ENCODE data around the gene CTSZ. TPM values are rescaled to one million over a fixed set of nuclear protein-coding genes. Genes with fewer than 3 reads are reported as not detected.

The CTSZ gene
- total and polyA plus RNA-seq, 4 donors = 11.8 to 233 (median 188) TPM

DNA sequence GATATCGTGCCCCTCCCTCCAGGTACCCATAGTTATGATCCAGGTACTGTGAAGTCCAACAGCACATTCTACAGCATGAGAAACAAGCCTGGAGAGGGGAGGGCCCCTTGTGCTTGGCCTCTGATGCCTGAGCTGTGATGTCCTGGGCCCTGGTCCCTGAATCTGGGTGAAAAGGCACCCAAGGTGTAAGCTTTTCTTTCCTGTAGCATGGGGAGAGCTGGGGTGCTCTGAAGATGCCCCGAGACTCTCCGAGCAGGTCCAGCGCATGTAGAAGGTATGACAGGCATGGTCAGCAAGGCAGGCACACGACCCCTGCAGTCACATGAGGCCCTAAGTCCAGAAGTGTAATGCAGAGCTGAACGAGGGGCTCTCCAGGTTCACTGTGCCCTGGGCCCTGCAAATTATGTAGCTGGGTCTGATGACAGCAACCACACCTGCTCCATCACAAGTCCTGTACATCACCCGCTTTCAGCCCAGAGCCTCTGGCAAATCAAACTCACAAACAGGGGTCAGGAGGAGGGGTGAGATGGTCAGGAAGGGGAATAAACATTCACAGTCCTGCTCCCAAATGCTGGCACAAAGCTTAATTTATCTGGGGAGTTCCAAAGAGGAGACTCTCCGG lies 1.8 kb upstream of the CTSZ start:
- no peaks in the 10 kb centered on the region for H3K27me3 ChIP-seq (ENCODE audit: control insufficient read depth in 4 of 4, insufficient read depth in 4 of 4, low read length in 3 of 4)
- TF ChIP-seq HNF4G (IDR thresholded peaks at IDR 0.05) (no peak), RAD21 (IDR thresholded peaks at IDR 0.05) (no peak), GABPA (IDR thresholded peaks at IDR 0.05 in 1 of 2, conservative IDR thresholded peaks at IDR 0.05 in 1 of 2) (no peak), TAF1 (conservative IDR thresholded peaks at IDR 0.05) (no peak), YY1 (IDR thresholded peaks at IDR 0.05) (no peak), ATF3 (IDR thresholded peaks at IDR 0.05) (no peak), JUND (IDR thresholded peaks at IDR 0.05) (no peak), RXRA (IDR thresholded peaks at IDR 0.05) (no peak), EGR1 (IDR thresholded peaks at IDR 0.05; ENCODE audit: low read depth in 2 of 2) (no peak), FOXA2 (IDR thresholded peaks at IDR 0.05) (no peak), HNF4A (conservative IDR thresholded peaks at IDR 0.05) (no peak), FOXA1 (IDR thresholded peaks at IDR 0.05) (no peak), NR2F2 (IDR thresholded peaks at IDR 0.05) (no peak), SP1 (IDR thresholded peaks at IDR 0.05) (no peak)
- TF ChIP-seq, protein P1, sequence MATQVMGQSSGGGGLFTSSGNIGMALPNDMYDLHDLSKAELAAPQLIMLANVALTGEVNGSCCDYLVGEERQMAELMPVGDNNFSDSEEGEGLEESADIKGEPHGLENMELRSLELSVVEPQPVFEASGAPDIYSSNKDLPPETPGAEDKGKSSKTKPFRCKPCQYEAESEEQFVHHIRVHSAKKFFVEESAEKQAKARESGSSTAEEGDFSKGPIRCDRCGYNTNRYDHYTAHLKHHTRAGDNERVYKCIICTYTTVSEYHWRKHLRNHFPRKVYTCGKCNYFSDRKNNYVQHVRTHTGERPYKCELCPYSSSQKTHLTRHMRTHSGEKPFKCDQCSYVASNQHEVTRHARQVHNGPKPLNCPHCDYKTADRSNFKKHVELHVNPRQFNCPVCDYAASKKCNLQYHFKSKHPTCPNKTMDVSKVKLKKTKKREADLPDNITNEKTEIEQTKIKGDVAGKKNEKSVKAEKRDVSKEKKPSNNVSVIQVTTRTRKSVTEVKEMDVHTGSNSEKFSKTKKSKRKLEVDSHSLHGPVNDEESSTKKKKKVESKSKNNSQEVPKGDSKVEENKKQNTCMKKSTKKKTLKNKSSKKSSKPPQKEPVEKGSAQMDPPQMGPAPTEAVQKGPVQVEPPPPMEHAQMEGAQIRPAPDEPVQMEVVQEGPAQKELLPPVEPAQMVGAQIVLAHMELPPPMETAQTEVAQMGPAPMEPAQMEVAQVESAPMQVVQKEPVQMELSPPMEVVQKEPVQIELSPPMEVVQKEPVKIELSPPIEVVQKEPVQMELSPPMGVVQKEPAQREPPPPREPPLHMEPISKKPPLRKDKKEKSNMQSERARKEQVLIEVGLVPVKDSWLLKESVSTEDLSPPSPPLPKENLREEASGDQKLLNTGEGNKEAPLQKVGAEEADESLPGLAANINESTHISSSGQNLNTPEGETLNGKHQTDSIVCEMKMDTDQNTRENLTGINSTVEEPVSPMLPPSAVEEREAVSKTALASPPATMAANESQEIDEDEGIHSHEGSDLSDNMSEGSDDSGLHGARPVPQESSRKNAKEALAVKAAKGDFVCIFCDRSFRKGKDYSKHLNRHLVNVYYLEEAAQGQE (IDR thresholded peaks at IDR 0.05) = no peak
- TF ChIP-seq, protein P2, sequence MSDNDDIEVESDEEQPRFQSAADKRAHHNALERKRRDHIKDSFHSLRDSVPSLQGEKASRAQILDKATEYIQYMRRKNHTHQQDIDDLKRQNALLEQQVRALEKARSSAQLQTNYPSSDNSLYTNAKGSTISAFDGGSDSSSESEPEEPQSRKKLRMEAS (IDR thresholded peaks at IDR 0.05) = no peak
- TF ChIP-seq, protein P3, sequence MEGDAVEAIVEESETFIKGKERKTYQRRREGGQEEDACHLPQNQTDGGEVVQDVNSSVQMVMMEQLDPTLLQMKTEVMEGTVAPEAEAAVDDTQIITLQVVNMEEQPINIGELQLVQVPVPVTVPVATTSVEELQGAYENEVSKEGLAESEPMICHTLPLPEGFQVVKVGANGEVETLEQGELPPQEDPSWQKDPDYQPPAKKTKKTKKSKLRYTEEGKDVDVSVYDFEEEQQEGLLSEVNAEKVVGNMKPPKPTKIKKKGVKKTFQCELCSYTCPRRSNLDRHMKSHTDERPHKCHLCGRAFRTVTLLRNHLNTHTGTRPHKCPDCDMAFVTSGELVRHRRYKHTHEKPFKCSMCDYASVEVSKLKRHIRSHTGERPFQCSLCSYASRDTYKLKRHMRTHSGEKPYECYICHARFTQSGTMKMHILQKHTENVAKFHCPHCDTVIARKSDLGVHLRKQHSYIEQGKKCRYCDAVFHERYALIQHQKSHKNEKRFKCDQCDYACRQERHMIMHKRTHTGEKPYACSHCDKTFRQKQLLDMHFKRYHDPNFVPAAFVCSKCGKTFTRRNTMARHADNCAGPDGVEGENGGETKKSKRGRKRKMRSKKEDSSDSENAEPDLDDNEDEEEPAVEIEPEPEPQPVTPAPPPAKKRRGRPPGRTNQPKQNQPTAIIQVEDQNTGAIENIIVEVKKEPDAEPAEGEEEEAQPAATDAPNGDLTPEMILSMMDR (IDR thresholded peaks at IDR 0.05; ENCODE audit: low read depth, low read length, missing input control) = no peak
- TF ChIP-seq, protein P4, sequence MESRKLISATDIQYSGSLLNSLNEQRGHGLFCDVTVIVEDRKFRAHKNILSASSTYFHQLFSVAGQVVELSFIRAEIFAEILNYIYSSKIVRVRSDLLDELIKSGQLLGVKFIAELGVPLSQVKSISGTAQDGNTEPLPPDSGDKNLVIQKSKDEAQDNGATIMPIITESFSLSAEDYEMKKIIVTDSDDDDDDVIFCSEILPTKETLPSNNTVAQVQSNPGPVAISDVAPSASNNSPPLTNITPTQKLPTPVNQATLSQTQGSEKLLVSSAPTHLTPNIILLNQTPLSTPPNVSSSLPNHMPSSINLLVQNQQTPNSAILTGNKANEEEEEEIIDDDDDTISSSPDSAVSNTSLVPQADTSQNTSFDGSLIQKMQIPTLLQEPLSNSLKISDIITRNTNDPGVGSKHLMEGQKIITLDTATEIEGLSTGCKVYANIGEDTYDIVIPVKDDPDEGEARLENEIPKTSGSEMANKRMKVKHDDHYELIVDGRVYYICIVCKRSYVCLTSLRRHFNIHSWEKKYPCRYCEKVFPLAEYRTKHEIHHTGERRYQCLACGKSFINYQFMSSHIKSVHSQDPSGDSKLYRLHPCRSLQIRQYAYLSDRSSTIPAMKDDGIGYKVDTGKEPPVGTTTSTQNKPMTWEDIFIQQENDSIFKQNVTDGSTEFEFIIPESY (IDR thresholded peaks at IDR 0.05) = no peak
- peaks cover 11 to 30% (median 21%) of the 10 kb centered on the region in 4 donors for H3K4me1 ChIP-seq (ENCODE audit: control insufficient read depth in 4 of 4, insufficient read depth in 4 of 4, low read length in 3 of 4)
- no peak overlapping the region for H3K27ac ChIP-seq (ENCODE audit: low read depth in 1 of 2, low read length in 2 of 2)
- DNase-seq (ENCODE audit: low spot score) = peak; percentile 33
- no peak overlapping the region for H3K4me3 ChIP-seq (ENCODE audit: low read depth in 1 of 3, low read length in 3 of 3)
- 91% methylated on average over 8 of the region's 8 CpGs for WGBS
- no peaks in the 10 kb centered on the region for H3K9me3 ChIP-seq (ENCODE audit: control insufficient read depth in 4 of 4, low read length in 3 of 4)
- no peak overlapping the region for H3K9ac ChIP-seq (ENCODE audit: low read depth in 1 of 2, low read length in 2 of 2)
- H3K36me3 ChIP-seq (ENCODE audit: control insufficient read depth in 4 of 4, insufficient read depth in 3 of 4, low read depth in 1 of 4, low read length in 3 of 4) = peaks cover 0 to 2% (median 0%) of the 10 kb centered on the region in 4 donors
